GM21717 (cell line): Measurements from ENCODE around the gene RASAL3.

Source experiments
- ATAC-seq: cut with Tn5 transposase; IDR thresholded peaks from one replicate; pipeline ENCODE4 v1.9.1; 2021; ENCODE audit warnings: mild to moderate bottlenecking, moderate library complexity; ENCODE audit not compliant: unreplicated experiment

The RASAL3 gene

DNA sequence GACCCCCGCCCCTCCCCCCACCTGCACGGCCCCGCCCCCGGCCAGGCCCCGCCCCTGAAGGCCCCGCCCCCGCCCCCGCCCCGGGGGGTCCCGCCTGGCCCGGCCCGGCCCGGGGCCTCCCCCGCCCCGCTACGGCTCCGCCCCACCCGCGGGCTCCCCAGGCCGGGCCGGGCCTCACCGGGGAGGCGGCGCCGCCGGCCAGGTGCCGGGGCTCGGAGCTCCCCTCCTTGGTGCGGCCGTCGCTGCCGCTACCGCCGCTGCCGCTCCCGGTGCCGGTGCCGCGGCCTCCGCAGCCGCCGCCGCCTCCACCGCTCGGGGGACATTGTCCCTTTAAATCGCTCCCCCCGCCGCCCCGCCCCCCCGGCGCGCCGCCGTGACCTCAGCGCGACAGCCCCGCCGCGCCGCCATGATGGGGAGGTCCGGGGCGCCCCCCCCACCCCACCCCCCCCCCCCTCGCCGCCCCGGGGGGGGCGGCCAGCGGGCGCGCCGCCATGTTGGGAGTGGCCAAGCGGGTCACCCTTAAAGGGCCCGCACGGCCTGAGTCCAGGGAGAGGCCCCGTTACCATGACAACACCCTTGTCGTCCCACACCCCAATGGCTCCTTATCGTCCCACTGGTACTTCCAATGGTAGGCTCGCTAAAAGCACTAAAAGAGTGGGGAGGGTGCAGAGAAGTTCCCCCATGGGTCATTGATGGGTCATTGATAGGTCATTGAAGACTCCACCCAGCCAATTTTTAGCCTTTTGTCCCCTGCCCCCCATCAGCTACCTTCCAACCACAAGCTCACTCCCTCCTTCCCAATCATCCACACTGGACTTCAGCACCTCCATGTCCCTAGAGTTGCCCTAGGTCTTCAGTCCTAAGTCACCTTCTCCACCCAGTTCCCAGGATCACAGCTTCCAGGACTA, 14.5 kb downstream of the RASAL3 start, which contains the start of gene WIZ:
TSS of gene WIZ (minus strand) at position 337 of the 908 bp plus-strand sequence. CDS start 1,649 bp downstream, outside the sequence.
- ATAC-seq = no peak

DNA sequence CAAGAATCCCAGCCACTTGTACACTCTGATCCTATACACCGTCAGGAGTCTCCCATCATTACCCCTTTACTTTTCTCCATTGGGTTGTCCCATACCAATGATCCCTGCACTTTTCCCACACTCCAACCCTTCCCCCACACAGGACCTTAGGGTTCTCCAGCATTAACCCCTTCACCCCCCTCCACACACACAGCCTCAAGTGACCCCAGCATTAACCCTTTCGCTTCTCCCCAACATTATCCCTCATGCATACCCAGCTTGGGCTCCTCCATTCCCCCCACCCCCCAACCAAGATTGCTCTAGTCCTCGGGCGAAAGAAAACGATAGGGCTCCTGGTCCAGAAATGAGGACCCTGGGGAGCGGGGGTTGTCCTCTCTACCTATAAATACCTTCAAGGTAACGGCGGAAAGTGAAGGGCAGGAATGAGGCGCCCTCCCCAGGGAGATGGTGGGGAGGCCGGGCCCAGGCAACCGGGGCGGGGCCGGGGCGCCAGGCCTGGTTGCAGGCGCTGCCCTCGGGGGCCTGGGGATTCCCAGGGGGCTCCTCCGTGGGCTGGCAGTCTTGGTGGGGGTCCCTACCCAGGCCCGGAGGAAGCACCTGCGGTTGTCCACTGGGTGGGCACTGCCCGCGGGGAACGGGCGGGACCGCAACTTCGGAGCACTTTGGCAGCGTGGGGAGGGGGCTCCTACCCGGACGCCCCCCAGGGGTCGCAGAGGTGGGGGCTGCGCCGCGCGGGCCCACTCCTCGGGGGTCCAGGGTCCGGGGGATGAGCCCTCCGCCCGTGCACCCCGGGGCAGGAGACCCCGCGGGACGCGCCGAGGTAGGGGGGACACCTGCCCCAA, 15.3 kb downstream of the RASAL3 start:
- no peak for ATAC-seq

DNA sequence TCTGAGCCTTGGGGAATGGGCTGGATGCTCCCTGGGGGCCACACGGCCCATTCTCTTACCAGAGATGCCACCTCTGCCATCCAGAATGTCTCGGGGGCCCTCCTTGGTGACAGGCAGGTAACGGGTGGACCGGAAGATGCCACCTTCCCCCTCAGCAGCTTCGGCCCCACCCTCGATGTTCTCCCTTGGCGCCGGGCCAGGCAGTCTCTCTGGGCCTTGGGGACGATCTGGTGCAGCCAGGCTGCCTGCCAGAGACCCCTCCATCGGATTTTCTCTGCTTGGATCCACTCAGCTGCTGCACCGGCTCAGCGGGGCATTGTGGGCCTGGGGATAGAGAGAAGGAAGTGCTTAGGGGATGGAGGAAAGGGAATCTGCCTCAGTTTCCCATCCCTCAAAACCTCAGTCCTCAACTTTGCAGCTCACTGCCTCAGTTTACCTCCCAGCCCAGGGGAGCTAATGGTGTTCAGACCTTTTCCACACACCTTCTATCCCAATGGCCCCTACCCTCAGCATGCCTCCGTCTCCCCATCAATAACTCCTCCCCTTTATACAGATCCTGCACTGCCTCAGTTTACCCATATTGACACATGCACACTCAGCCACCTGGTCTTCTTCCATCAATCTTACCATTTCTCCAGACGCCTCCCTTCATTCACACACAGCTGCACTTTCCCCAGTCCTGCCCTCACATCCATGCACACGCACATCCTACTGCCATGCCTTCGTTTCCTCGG, 16.1 kb downstream of the RASAL3 start:
- ATAC-seq = no peak

DNA sequence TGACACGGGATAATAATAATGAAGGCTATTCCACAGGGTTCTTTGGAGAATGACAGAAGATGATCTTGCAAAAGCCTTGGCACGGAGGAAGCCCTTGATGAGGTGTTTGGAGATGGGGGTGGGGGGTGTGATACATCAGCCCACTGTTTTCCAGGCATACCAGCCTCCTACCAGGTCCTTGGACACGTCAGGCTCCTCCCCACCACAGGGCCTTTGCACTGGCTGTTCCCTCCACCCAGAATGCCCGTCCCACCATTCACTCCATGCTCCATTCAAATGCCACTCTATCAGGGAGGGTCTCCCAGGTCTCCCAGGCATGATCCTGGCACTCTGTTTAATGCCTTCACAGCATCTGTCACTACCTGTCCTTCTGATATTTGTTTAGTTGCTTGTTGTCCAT, 17.3 kb downstream of the RASAL3 start:
- ATAC-seq = no peak

DNA sequence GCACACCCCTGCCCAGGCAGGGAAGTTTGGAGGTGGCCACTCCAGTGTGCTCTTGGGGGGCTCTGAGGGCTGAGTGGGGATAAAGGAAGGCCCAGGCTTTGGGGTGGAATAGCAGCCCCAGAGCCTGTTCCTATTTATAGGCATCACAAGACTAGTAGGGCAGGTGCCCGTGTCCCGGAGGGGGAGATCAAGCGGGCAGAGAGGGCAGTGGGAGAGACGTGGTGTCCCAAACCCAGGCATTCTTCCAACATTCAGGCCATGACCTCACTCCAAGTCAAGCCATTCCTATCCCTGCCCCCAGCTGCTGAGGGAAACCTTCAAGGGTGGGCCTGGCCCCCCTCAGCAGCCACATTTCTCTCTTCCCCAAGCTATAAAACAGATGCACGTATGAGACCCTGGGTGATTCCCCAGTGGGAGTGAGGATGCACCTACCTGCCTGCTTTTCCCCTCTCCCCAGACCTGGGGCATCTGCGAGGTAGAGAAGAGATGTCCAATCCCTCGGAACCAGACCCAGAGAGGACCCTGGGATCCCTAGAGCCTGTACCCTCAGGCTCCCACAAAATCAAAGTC, 18.5 kb downstream of the RASAL3 start:
- ATAC-seq = no peak

DNA sequence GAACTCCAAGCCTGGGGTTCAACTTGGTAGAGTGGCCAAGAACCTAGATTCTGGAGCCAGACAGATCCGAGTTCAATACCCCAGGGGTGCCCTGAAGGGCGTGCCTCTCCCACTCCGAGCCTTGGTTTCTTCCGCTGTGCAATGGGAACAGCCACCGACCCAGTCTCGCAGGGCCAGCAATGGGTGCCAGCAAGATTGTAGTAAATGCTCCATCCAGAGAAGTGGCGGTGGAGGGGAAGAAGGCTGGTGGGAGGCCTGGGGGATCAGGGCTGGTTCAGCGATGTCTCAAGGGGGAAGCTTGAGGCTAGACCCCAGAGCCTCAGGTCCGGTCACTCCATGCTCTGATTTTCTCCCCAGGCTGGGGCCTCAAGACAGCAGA, 19.1 kb downstream of the RASAL3 start:
- ATAC-seq = no peak

DNA sequence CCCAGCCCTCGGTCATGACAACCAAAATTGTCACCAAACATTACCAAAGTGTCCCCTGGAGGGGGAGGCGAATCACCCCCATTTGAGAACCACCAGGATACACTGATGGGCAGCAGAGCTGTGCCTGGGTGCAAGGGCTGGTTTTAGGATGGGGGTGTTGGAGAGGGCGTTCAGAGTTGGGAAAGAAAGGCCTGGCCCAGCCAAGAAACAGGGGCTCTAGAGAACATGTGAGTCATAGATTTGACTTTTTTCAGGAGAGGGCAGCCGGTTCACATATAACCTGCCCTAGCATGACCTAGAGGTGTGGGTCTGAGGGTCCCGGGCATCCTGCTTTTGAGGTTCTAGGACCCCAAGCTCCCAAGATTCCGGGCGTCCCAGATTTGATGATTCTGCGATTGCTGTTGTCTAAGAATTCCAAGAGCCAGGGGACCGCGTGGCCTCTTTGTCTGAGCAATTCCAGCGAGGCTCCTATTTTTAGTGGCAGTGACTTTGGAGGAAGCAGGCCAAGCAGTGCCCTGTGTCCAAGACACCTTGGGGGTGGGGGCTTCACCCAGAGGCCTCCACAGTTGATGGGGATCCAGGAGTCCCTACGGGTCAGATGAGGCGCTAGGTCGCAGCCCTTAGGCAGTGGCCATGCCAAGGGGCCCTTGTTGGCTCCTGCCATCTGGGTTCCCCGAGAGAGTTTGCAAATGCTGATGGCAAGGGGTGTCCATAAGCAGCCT, 19.7 kb downstream of the RASAL3 start:
- ATAC-seq = no peak

DNA sequence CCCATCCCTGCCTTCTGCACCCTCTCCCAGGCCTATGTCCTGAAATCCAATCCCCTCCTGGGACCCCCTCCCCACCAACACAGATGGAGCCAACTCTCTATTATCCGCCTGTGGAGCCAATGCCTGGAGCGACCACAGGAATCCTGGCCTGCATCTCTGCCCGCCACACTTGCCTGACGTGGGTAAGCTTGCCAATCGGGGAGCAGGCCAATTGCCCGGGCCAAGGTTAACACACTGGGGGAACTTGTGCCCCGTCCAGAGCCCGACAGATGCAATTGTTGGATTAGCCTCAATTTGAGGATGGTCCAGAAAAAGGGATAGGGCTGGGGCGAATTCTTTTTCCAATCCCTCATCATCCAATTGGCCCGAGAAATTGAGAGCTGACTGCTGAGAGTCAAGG, 20.5 kb downstream of the RASAL3 start:
- ATAC-seq = no peak

DNA sequence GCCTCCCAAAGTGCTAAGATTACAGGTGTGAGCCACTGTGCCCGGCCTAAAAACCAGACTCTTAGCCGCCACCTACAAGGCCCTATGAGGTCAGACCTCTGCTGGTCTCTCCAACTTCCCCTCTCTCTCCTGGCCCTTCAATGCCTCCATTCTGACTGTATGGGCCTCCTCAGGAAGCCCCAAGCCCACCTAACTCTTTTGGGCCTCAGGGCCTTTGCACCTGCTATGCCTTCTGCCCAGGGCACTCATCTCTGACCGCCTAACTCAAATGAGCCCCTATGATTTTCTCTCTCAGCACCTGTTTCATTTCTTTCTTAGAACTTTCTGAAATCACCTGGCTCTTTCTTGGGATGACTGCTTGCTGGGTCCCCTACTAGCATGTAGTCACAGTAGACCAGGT, 21.0 kb downstream of the RASAL3 start:
- no peak for ATAC-seq

DNA sequence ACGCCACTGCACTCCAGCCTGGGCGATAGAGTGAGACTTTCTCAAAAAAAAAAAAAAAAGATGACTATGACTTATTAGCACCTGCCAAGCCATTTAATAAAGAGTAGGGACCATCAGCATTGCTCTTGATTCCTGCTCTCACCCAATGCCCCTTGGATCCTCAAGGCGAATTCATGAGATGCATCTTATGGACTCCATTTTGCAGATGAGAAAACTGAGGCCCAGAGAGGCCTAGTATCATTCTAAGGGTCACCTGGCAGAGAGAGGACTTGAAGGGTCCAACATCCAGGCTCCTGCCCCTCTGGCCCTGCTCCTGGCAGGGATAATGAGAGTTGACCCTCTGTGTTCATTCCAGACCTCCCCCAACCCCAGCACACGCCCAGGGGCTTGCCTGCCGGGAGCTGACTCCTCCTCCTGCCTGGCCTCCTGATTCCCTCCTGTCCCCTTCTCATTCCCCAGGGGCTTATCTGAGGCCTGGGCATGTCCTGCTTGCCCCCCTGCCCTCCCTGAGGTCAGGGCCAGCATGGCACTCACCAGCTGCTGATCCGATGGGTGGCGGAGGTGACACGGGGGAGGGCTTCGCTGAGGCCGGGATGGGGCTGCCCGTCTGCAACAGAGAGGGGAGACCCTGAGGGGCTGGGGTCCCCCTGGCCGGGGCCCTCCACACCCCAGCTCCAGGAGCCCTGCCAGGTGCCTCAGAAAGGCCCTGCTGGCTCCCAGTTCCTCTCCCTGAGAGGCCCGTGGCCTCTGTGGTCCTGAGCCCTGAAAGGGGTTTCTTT, 22.0 kb downstream of the RASAL3 start:
- ATAC-seq = no peak

DNA sequence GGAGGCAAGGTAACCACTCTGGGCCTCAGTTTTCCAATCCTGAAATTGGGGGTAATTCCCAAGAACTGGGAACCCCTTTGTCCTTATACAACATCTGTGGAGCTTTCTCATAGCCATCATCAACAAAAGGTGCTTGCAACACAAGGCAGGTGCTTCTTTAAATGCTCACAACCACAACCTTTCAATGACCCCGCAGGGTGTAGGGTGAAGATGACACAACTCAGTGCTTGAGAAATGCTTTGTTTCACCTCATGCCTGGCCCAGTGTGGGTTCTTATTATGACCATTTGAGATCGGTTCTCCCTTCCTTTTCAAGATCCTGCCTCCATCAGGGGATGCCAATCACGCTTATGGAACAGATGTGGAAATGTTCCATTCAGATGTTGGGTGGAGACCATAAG, 23.0 kb downstream of the RASAL3 start:
- no peak for ATAC-seq

DNA sequence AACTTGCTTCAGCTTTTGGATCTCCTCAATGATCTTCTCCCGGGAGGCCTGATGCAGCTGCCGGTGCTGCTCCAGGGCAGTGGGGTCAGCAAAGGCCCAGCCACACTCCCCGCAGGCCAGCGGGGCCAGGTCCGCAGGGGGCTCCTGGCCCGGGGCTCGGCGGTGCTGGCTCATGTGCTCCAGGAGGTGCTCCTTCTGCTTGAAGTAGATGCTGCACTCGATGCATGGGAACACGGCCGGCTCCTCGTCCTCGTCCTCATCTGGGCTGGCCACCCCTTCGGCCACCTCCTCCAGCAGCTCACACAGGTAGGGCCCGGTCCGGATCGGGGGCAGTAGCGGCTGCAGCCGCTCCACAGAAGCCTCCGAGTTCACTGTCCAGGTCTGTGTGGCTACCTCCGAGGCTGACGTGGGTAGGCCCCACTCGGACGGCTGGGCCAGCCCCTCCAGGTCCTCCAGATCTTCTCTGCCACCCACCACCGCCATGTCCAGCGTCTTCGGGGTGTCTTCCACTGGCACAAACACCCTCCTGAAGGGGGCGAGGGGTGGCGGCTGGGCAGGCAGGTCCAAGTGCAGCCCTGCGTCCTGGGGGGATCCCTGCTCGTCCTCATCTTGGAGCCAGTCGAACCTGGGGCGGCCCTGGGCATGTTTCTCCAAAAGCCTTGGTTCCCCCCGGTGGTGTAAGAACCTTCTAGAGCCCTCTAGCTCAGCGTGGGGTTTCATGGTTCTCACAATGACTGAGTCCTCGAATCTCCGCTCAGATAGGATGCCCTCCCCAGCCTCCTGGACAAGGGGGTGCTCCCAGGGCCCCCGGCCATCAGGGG, 24.3 kb downstream of the RASAL3 start:
- ATAC-seq = no peak

DNA sequence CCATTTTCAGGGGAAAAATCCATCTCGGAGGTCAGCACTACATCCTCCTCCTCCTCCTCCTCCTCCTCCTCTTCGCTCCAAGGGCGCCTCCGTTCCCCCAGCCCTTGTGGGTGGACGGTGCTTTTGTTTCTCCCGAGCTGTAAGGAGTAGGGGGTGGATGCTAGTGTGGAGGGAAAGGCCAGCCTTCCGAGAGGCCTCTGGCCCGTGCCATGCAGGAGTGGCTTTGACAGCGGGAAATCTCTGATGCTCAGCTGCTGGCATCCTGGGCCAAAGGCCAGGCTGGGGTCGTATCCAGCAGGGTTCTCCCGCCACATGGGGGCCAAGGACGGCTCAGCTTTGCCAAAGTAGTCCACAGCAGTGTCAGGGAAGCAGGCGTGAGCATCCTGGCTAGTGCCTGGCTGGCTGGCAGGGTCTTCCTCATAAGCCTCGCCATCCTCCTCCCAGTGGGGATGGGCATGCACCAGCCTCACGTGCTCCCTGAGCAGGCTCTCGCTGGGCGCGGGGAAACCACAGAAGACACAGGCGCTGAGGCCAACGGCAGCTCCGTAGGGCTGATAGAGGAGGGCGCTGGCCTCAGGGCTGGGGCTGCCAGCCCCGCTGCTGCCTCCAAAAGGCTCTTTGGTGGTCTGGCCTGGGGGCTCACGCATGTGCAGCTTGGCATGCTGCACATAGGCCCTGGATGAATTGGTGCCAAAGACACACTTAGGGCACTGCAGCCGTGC, 25.1 kb downstream of the RASAL3 start:
- ATAC-seq = no peak

DNA sequence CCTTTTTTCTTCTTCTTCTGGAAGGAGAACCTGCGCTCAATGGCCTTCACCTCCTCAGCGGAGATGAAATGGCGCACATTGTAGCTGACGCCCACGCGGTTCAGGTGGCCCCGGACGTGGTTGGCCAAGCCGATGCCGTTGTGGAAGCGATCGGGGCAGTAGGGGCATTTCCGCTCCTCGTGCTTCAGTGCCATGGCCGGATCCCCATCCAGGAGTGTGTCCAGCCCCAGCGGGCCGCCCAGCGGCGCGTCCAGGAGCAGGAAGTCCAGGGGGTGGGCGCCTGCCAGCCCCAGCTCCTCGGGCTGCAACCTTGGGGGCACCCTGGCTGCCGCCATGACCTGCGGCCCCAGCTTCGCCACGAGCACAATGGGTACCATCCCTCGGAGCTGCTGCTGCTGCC, 25.8 kb downstream of the RASAL3 start:
- no peak for ATAC-seq

DNA sequence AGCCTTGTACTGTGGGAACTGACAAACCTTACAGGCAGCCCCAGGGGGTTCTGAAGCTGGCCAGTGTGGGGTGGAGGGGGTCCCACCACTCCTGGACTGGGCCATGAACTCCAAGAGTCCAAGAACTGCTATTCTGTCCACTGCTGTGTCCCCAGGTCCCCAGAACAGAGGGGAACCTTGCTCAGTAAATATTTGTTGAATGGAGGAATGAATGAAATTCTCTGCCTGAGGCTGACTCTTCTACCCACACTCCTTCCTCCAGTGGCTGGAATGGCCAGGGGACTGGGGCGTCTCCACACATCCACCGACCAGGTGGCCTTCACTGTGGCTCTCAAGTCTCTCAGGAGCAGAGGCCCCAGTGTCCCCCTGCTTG, 26.2 kb downstream of the RASAL3 start:
- no peak for ATAC-seq

DNA sequence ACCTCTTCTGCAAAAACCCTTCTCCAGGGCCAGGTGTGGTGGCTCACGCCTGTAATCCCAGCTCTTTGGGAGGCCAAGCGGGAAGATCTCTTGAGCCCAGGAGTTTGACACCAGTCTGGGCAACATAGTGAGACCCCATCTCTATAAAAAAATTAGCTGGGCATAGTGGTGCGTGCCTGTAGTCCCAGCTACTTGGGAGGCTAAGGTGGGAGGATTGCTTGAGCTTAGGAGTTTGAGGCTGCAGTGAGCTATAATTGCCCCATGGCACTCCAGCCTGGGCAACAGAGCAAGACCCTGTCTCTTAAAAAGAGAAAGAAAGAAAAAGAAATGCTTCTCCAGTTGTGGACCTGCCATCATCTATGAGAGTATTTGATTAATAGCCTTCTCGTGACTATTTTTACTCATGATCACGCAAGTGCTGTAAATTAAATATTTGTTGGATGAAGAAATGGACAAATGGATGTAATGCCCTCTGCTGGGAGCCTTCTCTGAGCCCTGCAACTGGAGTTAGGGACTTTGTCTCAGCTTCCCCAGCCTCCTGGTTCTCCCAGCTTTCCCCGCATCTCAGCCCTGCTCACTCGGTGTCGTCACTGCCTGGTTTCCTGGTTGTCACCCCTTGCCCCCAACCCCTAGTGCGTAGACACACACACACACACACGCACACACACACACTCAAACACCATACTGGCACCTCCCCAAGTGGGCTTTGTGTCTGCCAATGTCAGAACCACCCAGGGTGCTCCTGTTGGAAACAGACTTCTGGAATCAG, 26.8 kb downstream of the RASAL3 start:
- no peak for ATAC-seq

DNA sequence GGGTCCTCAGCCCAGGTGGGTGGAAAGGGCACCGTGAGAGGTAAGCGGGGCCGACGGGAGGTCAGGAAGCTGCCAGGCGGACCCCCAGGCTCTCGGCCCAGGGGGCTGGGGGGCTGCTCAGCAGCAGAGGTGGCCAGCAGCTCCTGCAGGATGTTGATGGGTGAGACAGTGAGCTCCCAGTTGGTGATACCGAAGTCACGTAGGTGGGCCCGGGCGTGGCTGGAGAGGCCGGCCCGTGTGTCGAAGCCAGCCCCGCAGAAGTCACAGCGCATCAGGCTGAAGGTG, 27.6 kb downstream of the RASAL3 start:
- no peak for ATAC-seq
